ENCODE data around the gene TTLL11.

Gene TTLL11

DNA sequence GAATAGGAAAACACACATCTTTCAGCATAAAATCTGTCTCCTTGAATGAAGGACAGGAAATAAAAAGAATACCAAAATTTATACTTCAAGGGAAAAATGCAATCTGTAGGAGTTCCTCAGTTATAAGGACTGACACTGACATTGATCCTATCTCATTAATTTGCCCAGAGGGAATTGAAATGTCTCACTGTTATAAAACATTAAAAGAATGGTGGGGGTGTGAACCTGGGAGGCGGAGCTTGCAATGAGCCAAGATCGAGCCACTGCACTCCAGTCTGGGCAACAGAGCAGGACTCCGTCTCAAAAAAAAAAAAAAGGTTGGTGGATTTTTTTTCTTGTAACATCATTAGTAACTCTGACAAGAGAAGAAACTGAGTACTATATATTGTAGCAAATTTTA lies 60.8 kb downstream of the TTLL11 start:
- TF ChIP-seq CTCF (conservative IDR thresholded peaks at IDR 0.05; ENCODE audit: low read depth) = no peak
- DNase-seq (ENCODE audit: low spot score) = no peak
- ChIA-PET CTCF (interaction anchor here (0.6 kb wide), 1 partner anchor 50 kb away, joined by 6 read pairs; no protein-coding TSS in a partner anchor), POLR2A (ENCODE audit: low non-redundant PET) (no interaction called here)
- H3K27ac ChIP-seq = no peak overlapping the region

DNA sequence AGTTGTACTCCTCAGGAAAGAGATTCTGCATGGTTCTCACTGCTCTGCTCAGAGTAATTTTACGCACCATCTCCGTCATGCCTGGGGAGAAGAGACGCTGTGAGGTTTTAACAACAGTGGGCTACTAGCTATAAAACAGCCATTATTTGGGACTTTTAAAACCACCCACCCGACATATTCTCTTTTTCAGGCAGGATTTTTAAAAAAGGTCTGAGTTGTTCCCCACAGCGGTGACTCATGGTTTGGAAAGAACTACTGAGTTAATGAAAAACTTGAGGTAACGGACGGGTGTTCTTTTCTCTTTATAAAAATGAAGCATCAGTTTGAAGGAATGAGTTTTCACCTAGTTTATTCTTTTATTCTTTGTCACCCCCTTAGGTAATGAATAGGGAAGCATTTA lies 61.3 kb downstream of the TTLL11 start:
- no peak for DNase-seq (ENCODE audit: low spot score)
- no peak for TF ChIP-seq CTCF (conservative IDR thresholded peaks at IDR 0.05; ENCODE audit: low read depth)
- POLR2A ChIA-PET (ENCODE audit: low non-redundant PET) = no interaction called here
- CTCF ChIA-PET = interaction anchor here (0.6 kb wide), 1 partner anchor 50 kb away, joined by 6 read pairs; no protein-coding TSS in a partner anchor
- no peak overlapping the region for H3K27ac ChIP-seq

- CTCF ChIA-PET = no interaction called here
- no peak overlapping the region for H3K27ac ChIP-seq
- TF ChIP-seq CTCF (conservative IDR thresholded peaks at IDR 0.05; ENCODE audit: low read depth) = no peak
- no peak for DNase-seq (ENCODE audit: low spot score)
- POLR2A ChIA-PET (ENCODE audit: low non-redundant PET) = no interaction called here
Observed at GRCh38 chr9:122031157-122031556, 62.0 kb downstream of the TTLL11 start.

DNA sequence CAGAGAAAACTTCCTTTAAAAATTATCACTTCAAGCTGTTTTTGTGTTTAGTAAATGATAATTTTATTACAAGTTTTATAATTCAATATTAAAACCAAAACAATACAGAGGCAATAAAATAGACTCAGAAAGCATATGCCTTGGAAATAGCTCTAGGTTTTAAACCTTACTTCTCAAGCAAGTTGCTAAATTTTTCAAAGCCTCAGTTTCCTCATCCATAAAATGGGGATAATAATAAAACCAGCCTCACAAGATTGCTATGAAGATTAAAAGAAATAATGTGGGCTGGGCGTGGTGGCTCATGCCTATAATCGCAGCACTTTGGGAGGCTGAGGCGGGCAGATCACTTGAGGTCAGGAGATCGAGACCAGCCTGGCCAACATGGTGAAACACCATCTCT lies 62.8 kb downstream of the TTLL11 start:
- CTCF ChIA-PET = no interaction called here
- POLR2A ChIA-PET (ENCODE audit: low non-redundant PET) = no interaction called here
- H3K27ac ChIP-seq = no peak overlapping the region
- no peak for TF ChIP-seq CTCF (conservative IDR thresholded peaks at IDR 0.05; ENCODE audit: low read depth)
- no peak for DNase-seq (ENCODE audit: low spot score)

- CTCF ChIA-PET = interaction anchor here (0.7 kb wide), 1 partner anchor 18 kb away, joined by 3 read pairs; no protein-coding TSS in a partner anchor
- POLR2A ChIA-PET (ENCODE audit: low non-redundant PET) = no interaction called here
- H3K27ac ChIP-seq = no peak overlapping the region
- TF ChIP-seq CTCF (conservative IDR thresholded peaks at IDR 0.05; ENCODE audit: low read depth) = no peak
- no peak for DNase-seq (ENCODE audit: low spot score)
Observed at GRCh38 chr9:122029898-122030297, 63.2 kb downstream of the TTLL11 start.

DNA sequence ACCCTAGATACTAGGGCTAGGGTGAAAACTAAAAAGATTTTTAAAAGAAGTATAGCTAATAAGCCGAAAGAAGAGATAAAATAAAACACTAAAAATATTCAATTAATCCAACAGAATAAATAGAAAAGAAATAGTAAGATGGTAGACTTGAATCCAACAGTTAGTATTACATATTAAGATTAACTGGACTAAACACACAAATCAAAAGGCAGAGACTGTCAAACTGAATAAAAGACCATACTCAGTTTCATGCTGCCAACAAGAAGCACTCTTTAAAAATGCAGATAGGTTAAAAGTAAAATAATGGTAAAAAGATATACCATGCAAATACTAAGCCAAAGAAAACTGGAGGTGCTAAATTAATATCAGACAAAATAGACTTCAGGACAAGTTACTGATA lies 65.0 kb downstream of the TTLL11 start:
- H3K27ac ChIP-seq = no peak overlapping the region
- TF ChIP-seq CTCF (conservative IDR thresholded peaks at IDR 0.05; ENCODE audit: low read depth) = no peak
- DNase-seq (ENCODE audit: low spot score) = no peak
- ChIA-PET POLR2A (ENCODE audit: low non-redundant PET) (no interaction called here), CTCF (no interaction called here)

DNA sequence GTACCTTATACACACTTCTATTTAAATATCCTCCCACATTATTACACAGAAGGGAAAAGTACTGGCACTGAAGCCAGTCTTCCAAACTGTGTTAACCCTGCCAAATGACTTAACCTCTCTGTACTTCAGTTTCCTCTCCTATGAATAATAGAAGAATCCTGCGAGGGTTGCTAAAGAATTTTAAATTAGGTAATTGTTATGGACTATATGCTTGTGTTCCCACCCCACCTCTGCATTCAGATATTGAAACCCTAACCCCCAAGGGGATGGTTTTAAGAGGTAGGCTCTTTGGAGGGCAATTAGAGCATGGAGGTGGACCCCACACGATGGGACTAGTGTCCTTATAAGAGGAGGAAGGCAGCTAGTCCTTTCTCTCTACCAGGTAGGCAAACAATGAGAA lies 72.7 kb downstream of the TTLL11 start:
- no peak for DNase-seq (ENCODE audit: low spot score)
- H3K27ac ChIP-seq = no peak overlapping the region
- no peak for TF ChIP-seq CTCF (conservative IDR thresholded peaks at IDR 0.05; ENCODE audit: low read depth)
- ChIA-PET CTCF (interaction anchor here (0.5 to 0.6 kb wide), 2 partner anchors 68 to 125 kb away, joined by 3 read pairs; no protein-coding TSS in a partner anchor), POLR2A (ENCODE audit: low non-redundant PET) (no interaction called here)

Measured in RWPE1 (cell line).